Epithelial cell of esophagus (primary cell): ENCODE measurements around the gene ZNF169.
"Not testable (repeated sequence)": the region's sequence is repeated elsewhere in the genome, so short reads cannot be mapped to it uniquely, and the experiment has no call there.

Source experiments
- DNase-seq: peaks from one replicate; pipeline ENCODE4 v3.0.0; 2010; ENCODE audit warnings: low read depth
- H3K4me3 ChIP-seq: 2 replicates; pipeline ENCODE4 v1.5.1; 2011; ENCODE audit warnings: mild to moderate bottlenecking, low read length, control low read depth
- CTCF ChIP-seq: IDR thresholded peaks from 2 replicates; pipeline ENCODE4 v1.5.1; 2011; ENCODE audit warnings: low read depth, mild to moderate bottlenecking, low read length, control low read depth, inconsistent platforms; ENCODE audit not compliant: insufficient read depth; ENCODE audit errors: missing control alignments

The ZNF169 gene

GRCh38 chr9:94270009-94270408, 10.9 kb downstream of the ZNF169 start:
- no peak for TF ChIP-seq CTCF
- no peak overlapping the region for H3K4me3 ChIP-seq
- no peak for DNase-seq

- not testable (repeated sequence) for H3K4me3 ChIP-seq, DNase-seq
Measured at GRCh38 chr9:94277029-94277428, 17.9 kb downstream of the ZNF169 start.

- DNase-seq = no peak
- H3K4me3 ChIP-seq = no peak overlapping the region
- no peak for TF ChIP-seq CTCF
Measured at GRCh38 chr9:94277885-94278536, 18.9 kb downstream of the ZNF169 start.

- no peak for TF ChIP-seq CTCF
- no peak overlapping the region for H3K4me3 ChIP-seq
- no peak for DNase-seq
Measured at GRCh38 chr9:94280409-94280989, 21.4 kb downstream of the ZNF169 start.

- H3K4me3 ChIP-seq = no peak overlapping the region
- no peak for DNase-seq
- no peak for TF ChIP-seq CTCF
Measured at GRCh38 chr9:94281101-94281500, 22.0 kb downstream of the ZNF169 start.

- DNase-seq = no peak
- no peak overlapping the region for H3K4me3 ChIP-seq
- no peak for TF ChIP-seq CTCF
Measured at GRCh38 chr9:94286116-94286515, 27.0 kb downstream of the ZNF169 start.

- no peak for TF ChIP-seq CTCF
- no peak overlapping the region for H3K4me3 ChIP-seq
- DNase-seq = no peak
Measured at GRCh38 chr9:94287877-94288513, 28.9 kb downstream of the ZNF169 start.
